H7 (cell line): ENCODE measurements around the gene PATJ. TPM values are rescaled to one million over a fixed set of nuclear protein-coding genes. Genes with fewer than 3 reads are reported as not detected.

Experiments used
- DNase-seq: peaks from one replicate; pipeline ENCODE4 v3.0.0; 2012
- H3K27me3 ChIP-seq: 2 replicates; pipeline ENCODE4 v1.6.0; 2011; ENCODE audit warnings: mild to moderate bottlenecking, low read length; ENCODE audit not compliant: control insufficient read depth, insufficient read depth
- H3K36me3 ChIP-seq: replicated peaks from 2 replicates; pipeline ENCODE4 v1.5.1; 2011; ENCODE audit warnings: low read length; ENCODE audit not compliant: control insufficient read depth, insufficient read depth
- H3K4me3 ChIP-seq: 2 replicates; pipeline ENCODE4 v1.5.1; 2011; ENCODE audit warnings: low read depth, mild to moderate bottlenecking, control low read depth, low read length, moderate library complexity; ENCODE audit not compliant: insufficient read depth
- total RNA-seq: library from RNA; depleted of rRNA; stranded (reverse); fragments of >200 nt; shearing (Covaris generic); gene quantifications from 2 replicates; pipeline ENCODE4 v1.2.3, GENCODE V29; 2014

PATJ gene
- total RNA-seq, 1 experiment from 2014 or later = 15.8 TPM

- Histone ChIP-seq H3K4me3 (no peak overlapping the region), H3K36me3 (no peaks in the 10 kb centered on the region), H3K27me3 (no peaks in the 10 kb centered on the region)
- peak; percentile 65 for DNase-seq
These were observed 340.4 kb downstream of the PATJ start for GRCh38 chr1:62082456-62083363.

GRCh38 chr1:62084310-62084890, 342.1 kb downstream of the PATJ start:
- Histone ChIP-seq H3K27me3 (no peaks in the 10 kb centered on the region), H3K36me3 (no peaks in the 10 kb centered on the region), H3K4me3 (no peak overlapping the region)
- DNase-seq = no peak

- Histone ChIP-seq H3K27me3 (no peaks in the 10 kb centered on the region), H3K36me3 (no peaks in the 10 kb centered on the region), H3K4me3 (no peak overlapping the region)
- DNase-seq = no peak
These were observed 346.2 kb downstream of the PATJ start for GRCh38 chr1:62088439-62088838.

- no peak for DNase-seq
- no peak overlapping the region for H3K4me3 ChIP-seq
- no peaks in the 10 kb centered on the region for H3K27me3 ChIP-seq
- H3K36me3 ChIP-seq = no peaks in the 10 kb centered on the region
These were observed 347.3 kb downstream of the PATJ start for GRCh38 chr1:62089570-62089969.

- Histone ChIP-seq H3K4me3 (no peak overlapping the region), H3K27me3 (no peaks in the 10 kb centered on the region), H3K36me3 (no peaks in the 10 kb centered on the region)
- peak; percentile 24 for DNase-seq
These were observed 347.7 kb downstream of the PATJ start for GRCh38 chr1:62090016-62090415.

- DNase-seq = no peak
- H3K36me3 ChIP-seq = no peaks in the 10 kb centered on the region
These were observed 349.8 kb downstream of the PATJ start for GRCh38 chr1:62092110-62092509.

GRCh38 chr1:62093261-62093660, 351.0 kb downstream of the PATJ start:
- Histone ChIP-seq H3K27me3 (no peaks in the 10 kb centered on the region), H3K36me3 (no peaks in the 10 kb centered on the region), H3K4me3 (no peak overlapping the region)
- DNase-seq = no peak

More at GRCh38 chr1:62092110-62092509, 349.8 kb downstream of the PATJ start:
- H3K4me3 ChIP-seq = no peak overlapping the region
- no peaks in the 10 kb centered on the region for H3K27me3 ChIP-seq

GRCh38 chr1:62097464-62097863, 355.2 kb downstream of the PATJ start:
- H3K27me3 ChIP-seq = no peaks in the 10 kb centered on the region
- DNase-seq = no peak
- H3K36me3 ChIP-seq = no peaks in the 10 kb centered on the region
- H3K4me3 ChIP-seq = no peak overlapping the region

GRCh38 chr1:62100442-62100841, 358.2 kb downstream of the PATJ start:
- Histone ChIP-seq H3K27me3 (no peaks in the 10 kb centered on the region), H3K4me3 (no peak overlapping the region), H3K36me3 (no peaks in the 10 kb centered on the region)
- no peak for DNase-seq

- Histone ChIP-seq H3K36me3 (no peaks in the 10 kb centered on the region), H3K27me3 (no peaks in the 10 kb centered on the region), H3K4me3 (no peak overlapping the region)
- DNase-seq = peak; percentile 38
These were observed 361.6 kb downstream of the PATJ start for GRCh38 chr1:62103846-62104245.

GRCh38 chr1:62107923-62108322, 365.6 kb downstream of the PATJ start:
- Histone ChIP-seq H3K36me3 (no peaks in the 10 kb centered on the region; the same call in 1 of the 2 replicates), H3K27me3 (no peaks in the 10 kb centered on the region), H3K4me3 (no peak overlapping the region)
- no peak for DNase-seq

GRCh38 chr1:62109124-62109523, 366.8 kb downstream of the PATJ start:
- H3K27me3 ChIP-seq = no peaks in the 10 kb centered on the region
- H3K36me3 ChIP-seq = no peaks in the 10 kb centered on the region; the same call in 1 of the 2 replicates
- DNase-seq = no peak
- no peak overlapping the region for H3K4me3 ChIP-seq

- DNase-seq = no peak
- Histone ChIP-seq H3K4me3 (no peak overlapping the region), H3K36me3 (no peaks in the 10 kb centered on the region; the same call in 1 of the 2 replicates), H3K27me3 (no peaks in the 10 kb centered on the region)
These were observed 368.0 kb downstream of the PATJ start for GRCh38 chr1:62110198-62110817.

GRCh38 chr1:62111084-62111483, 368.8 kb downstream of the PATJ start:
- Histone ChIP-seq H3K27me3 (no peaks in the 10 kb centered on the region), H3K36me3 (no peaks in the 10 kb centered on the region; the same call in 1 of the 2 replicates), H3K4me3 (no peak overlapping the region)
- no peak for DNase-seq

GRCh38 chr1:62113507-62113906, 371.2 kb downstream of the PATJ start:
- Histone ChIP-seq H3K4me3 (no peak overlapping the region), H3K27me3 (no peaks in the 10 kb centered on the region), H3K36me3 (no peaks in the 10 kb centered on the region; the same call in 1 of the 2 replicates)
- DNase-seq = no peak
